Neural progenitor cell (in vitro differentiated cells): ENCODE data around the gene KY. TPM values are rescaled to one million over a fixed set of nuclear protein-coding genes. Genes with fewer than 3 reads are reported as not detected.

ENCODE experiments used
- DNase-seq: peaks from one replicate; pipeline ENCODE4 v3.0.0-alpha.2; 2016; ENCODE audit warnings: low spot score
- H2AFZ ChIP-seq: fragments of 200-600 bp; sonication (generic); replicated peaks from 2 replicates; pipeline ENCODE4 v1.6.1; 2016; ENCODE audit warnings: antibody characterized with exemption
- H3F3A ChIP-seq: fragments of 200-600 bp; sonication (generic); 2 replicates; pipeline ENCODE4 v1.6.1; 2016; ENCODE audit warnings: antibody characterized with exemption, low read depth
- H3K27ac ChIP-seq: fragments of 200-600 bp; sonication (generic); 2 replicates; pipeline ENCODE4 v1.5.1; 2016; ENCODE audit warnings: mild to moderate bottlenecking
- H3K27me3 ChIP-seq: fragments of 200-600 bp; sonication (generic); 2 replicates; pipeline ENCODE4 v1.6.1; 2016; ENCODE audit warnings: mild to moderate bottlenecking, moderate library complexity
- H3K36me3 ChIP-seq: fragments of 200-600 bp; sonication (generic); 2 replicates; pipeline ENCODE4 v1.5.1; 2016
- H3K4me1 ChIP-seq: fragments of 200-600 bp; sonication (generic); 2 replicates; pipeline ENCODE4 v1.6.1; 2016; ENCODE audit warnings: mixed run types
- H3K4me2 ChIP-seq: fragments of 200-600 bp; sonication (generic); 2 replicates; pipeline ENCODE4 v1.6.1; 2016
- H3K4me3 ChIP-seq: fragments of 200-600 bp; sonication (generic); 2 replicates; pipeline ENCODE4 v1.5.1; 2016
- H3K79me2 ChIP-seq: fragments of 200-600 bp; sonication (generic); 2 replicates; pipeline ENCODE4 v1.6.1; 2016; ENCODE audit warnings: low read depth
- H3K9ac ChIP-seq: fragments of 200-600 bp; sonication (generic); 2 replicates; pipeline ENCODE4 v1.6.1; 2016
- H3K9me3 ChIP-seq: fragments of 200-600 bp; sonication (generic); 2 replicates; pipeline ENCODE4 v1.5.1; 2016; ENCODE audit warnings: low read depth
- H4K20me1 ChIP-seq: fragments of 200-600 bp; sonication (generic); 2 replicates; pipeline ENCODE4 v1.6.1; 2016; ENCODE audit warnings: low read depth
- H3K27ac Mint-ChIP-seq: 3 replicates; pipeline ENCODE4 v1.8.0; 2021; ENCODE audit warnings: mixed read lengths
- H3K27me3 Mint-ChIP-seq: 2 replicates; pipeline ENCODE4 v1.8.0; 2022; ENCODE audit warnings: low read depth, mild to moderate bottlenecking, inconsistent platforms, moderate library complexity, mixed read lengths; ENCODE audit not compliant: insufficient read depth
- H3K36me3 Mint-ChIP-seq: 3 replicates; pipeline ENCODE4 v1.8.0; 2021; ENCODE audit warnings: mixed read lengths
- H3K4me1 Mint-ChIP-seq: 3 replicates; pipeline ENCODE4 v1.8.0; 2021; ENCODE audit warnings: mixed read lengths
- H3K4me3 Mint-ChIP-seq: 3 replicates; pipeline ENCODE4 v1.8.0; 2021; ENCODE audit warnings: mild to moderate bottlenecking, moderate library complexity, mixed read lengths
- H3K9me3 Mint-ChIP-seq: 3 replicates; pipeline ENCODE4 v1.8.0; 2020; ENCODE audit warnings: mixed read lengths
- EZH2 ChIP-seq: fragments of 200-600 bp; sonication (generic); IDR thresholded peaks from 2 replicates; pipeline ENCODE4 v1.6.1; 2017; ENCODE audit warnings: antibody characterized with exemption, mild to moderate bottlenecking, moderate library complexity
- EZH2phosphoT487 ChIP-seq: fragments of 200-600 bp; sonication (generic); IDR thresholded peaks from 2 replicates; pipeline ENCODE4 v1.6.1; 2017; ENCODE audit warnings: antibody characterized with exemption
- total RNA-seq: library from RNA; depleted of rRNA; stranded (reverse); fragments of >200 nt; gene quantifications from 2 replicates; pipeline ENCODE4 v1.2.3, GENCODE V29; 2015; ENCODE audit warnings: low replicate concordance
- TF ChIP-seq, protein P1 (sequence below): fragments of 200-600 bp; sonication (generic); IDR thresholded peaks from 2 replicates; pipeline ENCODE4 v1.5.1; 2017; ENCODE audit warnings: antibody characterized with exemption, mild to moderate bottlenecking

The KY gene
- total RNA-seq, 1 donor from 2014 or later, result not detected

DNA sequence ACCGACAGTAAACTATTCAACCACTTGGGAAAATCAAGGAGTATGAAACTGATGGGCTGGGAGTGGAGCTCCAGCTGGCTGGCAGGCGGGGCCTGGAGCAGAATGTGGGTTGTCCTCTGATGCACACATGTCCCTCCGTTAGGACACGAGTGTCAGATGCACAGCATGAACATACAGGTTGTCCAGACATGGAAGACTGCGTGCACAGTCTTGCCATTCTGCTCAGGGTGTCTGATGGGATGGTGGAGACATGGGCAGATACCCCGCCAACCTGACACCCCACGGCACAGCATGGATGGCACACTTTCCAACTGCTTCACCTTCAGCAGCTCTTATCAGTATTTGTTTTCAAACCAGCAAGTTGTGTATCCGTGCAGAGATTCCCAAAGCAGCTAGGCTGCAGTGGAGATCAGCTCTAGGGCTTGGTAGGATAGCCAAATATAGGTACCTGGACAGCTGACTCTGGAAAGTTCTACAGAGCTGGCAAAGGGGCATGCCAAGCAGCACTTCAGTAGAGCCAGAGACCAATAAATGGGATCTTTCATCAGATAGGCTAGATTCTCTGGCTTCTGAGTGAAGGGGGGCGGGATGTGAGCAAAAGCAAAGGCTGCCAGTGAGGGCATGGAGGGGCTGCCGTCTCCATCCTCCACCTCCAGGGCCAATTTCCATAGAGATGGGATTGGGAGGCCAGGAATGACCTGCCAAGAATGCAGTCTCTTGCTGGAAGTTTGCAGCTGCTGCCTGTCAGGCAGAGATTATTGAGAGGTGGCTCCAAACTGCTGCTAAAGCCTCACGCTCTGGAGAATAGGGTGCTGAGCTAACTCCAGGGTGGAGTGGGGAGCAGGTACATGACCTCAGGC lies 47.2 kb upstream of the KY start:
- no peak overlapping the region for H3K4me3 ChIP-seq
- no peaks in the 10 kb centered on the region for H3K36me3 ChIP-seq
- H3K27ac ChIP-seq, result no peak overlapping the region
- Mint-ChIP-seq H3K4me1 (peaks cover 25% of the 10 kb centered on the region), H3K27me3 (peaks cover 7% of the 10 kb centered on the region), H3K27ac (no peak overlapping the region), H3K36me3 (peaks cover 1% of the 10 kb centered on the region), H3K4me3 (no peak overlapping the region), H3K9me3 (peaks cover 5% of the 10 kb centered on the region)
- no peak overlapping the region for H3K4me2 ChIP-seq
- H3K79me2 ChIP-seq, result no peaks in the 10 kb centered on the region
- H3K4me1 ChIP-seq, result peaks cover 18% of the 10 kb centered on the region
- no peak overlapping the region for H3K9ac ChIP-seq
- peaks cover 14% of the 10 kb centered on the region for H3K27me3 ChIP-seq
- DNase-seq, result no peak
- no peaks in the 10 kb centered on the region for H3K9me3 ChIP-seq
- H3F3A ChIP-seq, result peaks cover 14% of the 10 kb centered on the region
- H2AFZ ChIP-seq, result no peak overlapping the region
- TF ChIP-seq EZH2phosphoT487, result no peak
- no peak for TF ChIP-seq EZH2
- TF ChIP-seq, protein P1, sequence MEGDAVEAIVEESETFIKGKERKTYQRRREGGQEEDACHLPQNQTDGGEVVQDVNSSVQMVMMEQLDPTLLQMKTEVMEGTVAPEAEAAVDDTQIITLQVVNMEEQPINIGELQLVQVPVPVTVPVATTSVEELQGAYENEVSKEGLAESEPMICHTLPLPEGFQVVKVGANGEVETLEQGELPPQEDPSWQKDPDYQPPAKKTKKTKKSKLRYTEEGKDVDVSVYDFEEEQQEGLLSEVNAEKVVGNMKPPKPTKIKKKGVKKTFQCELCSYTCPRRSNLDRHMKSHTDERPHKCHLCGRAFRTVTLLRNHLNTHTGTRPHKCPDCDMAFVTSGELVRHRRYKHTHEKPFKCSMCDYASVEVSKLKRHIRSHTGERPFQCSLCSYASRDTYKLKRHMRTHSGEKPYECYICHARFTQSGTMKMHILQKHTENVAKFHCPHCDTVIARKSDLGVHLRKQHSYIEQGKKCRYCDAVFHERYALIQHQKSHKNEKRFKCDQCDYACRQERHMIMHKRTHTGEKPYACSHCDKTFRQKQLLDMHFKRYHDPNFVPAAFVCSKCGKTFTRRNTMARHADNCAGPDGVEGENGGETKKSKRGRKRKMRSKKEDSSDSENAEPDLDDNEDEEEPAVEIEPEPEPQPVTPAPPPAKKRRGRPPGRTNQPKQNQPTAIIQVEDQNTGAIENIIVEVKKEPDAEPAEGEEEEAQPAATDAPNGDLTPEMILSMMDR, result no peak
- H4K20me1 ChIP-seq, result no peaks in the 10 kb centered on the region

DNA sequence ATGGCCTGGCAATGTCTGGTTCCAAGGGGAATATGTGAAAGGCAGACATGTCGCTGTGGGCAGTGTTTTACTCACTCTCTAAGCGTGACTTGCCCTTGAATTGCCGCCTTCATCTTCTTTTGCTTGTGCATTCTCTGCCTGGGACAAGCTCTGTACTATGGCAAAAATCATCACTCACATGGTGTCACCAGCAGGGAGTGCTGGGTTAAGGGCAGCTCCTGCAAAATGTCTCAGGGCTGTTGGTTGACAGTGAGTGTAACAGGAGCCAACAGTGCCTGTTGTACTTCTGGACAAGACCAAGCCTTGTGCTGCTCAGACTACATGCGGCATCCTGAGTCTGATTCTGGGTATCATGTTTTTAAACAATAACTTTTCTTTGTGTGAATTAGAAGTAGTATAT lies 45.3 kb upstream of the KY start:
- peaks cover 7% of the 10 kb centered on the region for H3K27me3 Mint-ChIP-seq
- Histone ChIP-seq H3K27me3 (peaks cover 17% of the 10 kb centered on the region), H3K36me3 (no peaks in the 10 kb centered on the region), H3K4me2 (no peak overlapping the region), H3K9ac (no peak overlapping the region), H3K79me2 (no peaks in the 10 kb centered on the region), H3K9me3 (no peaks in the 10 kb centered on the region), H4K20me1 (no peaks in the 10 kb centered on the region), H3K27ac (no peak overlapping the region), H3F3A (peaks cover 14% of the 10 kb centered on the region), H3K4me3 (no peak overlapping the region), H2AFZ (no peak overlapping the region), H3K4me1 (peaks cover 18% of the 10 kb centered on the region)
- H3K36me3 Mint-ChIP-seq, result no peaks in the 10 kb centered on the region
- H3K9me3 Mint-ChIP-seq, result no peaks in the 10 kb centered on the region
- no peak overlapping the region for H3K27ac Mint-ChIP-seq
- peaks cover 25% of the 10 kb centered on the region for H3K4me1 Mint-ChIP-seq
- H3K4me3 Mint-ChIP-seq, result no peak overlapping the region
- TF ChIP-seq EZH2 (no peak), EZH2phosphoT487 (no peak)
- TF ChIP-seq, protein P1, result no peak
- no peak for DNase-seq

DNA sequence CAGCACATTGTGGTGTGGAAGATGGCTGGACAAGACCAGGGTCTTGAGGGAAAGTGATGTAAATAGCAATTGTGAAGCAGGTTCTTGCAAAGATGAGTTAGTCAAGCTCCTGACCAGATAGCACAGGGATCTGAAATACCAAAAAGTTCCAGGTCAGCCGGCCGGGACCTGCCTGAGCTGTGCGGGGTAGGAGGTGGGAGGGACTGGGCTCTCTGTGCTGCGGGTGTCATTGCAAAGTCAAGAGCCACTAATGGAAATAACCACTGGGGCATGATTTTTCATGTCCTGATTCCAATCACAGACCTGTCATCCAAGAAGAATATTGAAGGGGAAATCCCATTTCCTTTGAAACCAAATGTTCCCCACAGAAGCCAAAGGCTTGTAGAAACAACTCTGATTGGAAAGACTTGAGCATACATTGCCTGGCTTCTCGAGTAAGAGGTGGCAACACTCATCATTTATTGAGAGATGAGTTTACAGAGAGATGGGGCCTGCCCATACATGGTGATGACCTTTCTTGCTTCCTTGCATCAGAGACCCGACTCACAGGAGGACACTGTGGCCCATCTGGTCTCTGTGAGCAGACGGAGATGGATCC lies 44.2 kb upstream of the KY start:
- Histone ChIP-seq H3K79me2 (no peaks in the 10 kb centered on the region), H4K20me1 (no peaks in the 10 kb centered on the region), H3K9ac (no peak overlapping the region), H3K27ac (peak overlapping the region; percentile 72), H3K9me3 (no peaks in the 10 kb centered on the region), H2AFZ (no peak overlapping the region), H3K4me3 (no peak overlapping the region), H3F3A (peaks cover 14% of the 10 kb centered on the region), H3K4me2 (peak overlapping the region; percentile 48), H3K4me1 (peaks cover 18% of the 10 kb centered on the region), H3K36me3 (no peaks in the 10 kb centered on the region), H3K27me3 (peaks cover 13% of the 10 kb centered on the region)
- TF ChIP-seq, protein P1, result no peak
- TF ChIP-seq EZH2 (no peak), EZH2phosphoT487 (no peak)
- Mint-ChIP-seq H3K4me1 (peaks cover 25% of the 10 kb centered on the region), H3K27ac (peak overlapping the region; percentile 40), H3K9me3 (no peaks in the 10 kb centered on the region), H3K4me3 (no peak overlapping the region), H3K27me3 (peaks cover 7% of the 10 kb centered on the region), H3K36me3 (no peaks in the 10 kb centered on the region)
- no peak for DNase-seq
